Measurements from ENCODE around the gene PRKD1. TPM values are rescaled to one million over a fixed set of nuclear protein-coding genes. Genes with fewer than 3 reads are reported as not detected.

PRKD1 gene
- total RNA-seq, 1 donor from 2014 or later, result 6.7 TPM

- Mint-ChIP-seq H3K9me3 (no peaks in the 10 kb centered on the region), H3K36me3 (ENCODE audit: low read depth) (no peaks in the 10 kb centered on the region), H3K27me3 (no peaks in the 10 kb centered on the region), H3K4me1 (no peaks in the 10 kb centered on the region), H3K4me3 (no peak overlapping the region), H3K27ac (no peak overlapping the region)
- intact Hi-C loops (cut with micrococcal nuclease), result no loop called here
- no peak for ATAC-seq (ENCODE audit: low read depth)
- DNase-seq, result no peak
- ChIA-PET CTCF (no interaction called here), POLR2A (no interaction called here)
- TF ChIP-seq, protein P1, sequence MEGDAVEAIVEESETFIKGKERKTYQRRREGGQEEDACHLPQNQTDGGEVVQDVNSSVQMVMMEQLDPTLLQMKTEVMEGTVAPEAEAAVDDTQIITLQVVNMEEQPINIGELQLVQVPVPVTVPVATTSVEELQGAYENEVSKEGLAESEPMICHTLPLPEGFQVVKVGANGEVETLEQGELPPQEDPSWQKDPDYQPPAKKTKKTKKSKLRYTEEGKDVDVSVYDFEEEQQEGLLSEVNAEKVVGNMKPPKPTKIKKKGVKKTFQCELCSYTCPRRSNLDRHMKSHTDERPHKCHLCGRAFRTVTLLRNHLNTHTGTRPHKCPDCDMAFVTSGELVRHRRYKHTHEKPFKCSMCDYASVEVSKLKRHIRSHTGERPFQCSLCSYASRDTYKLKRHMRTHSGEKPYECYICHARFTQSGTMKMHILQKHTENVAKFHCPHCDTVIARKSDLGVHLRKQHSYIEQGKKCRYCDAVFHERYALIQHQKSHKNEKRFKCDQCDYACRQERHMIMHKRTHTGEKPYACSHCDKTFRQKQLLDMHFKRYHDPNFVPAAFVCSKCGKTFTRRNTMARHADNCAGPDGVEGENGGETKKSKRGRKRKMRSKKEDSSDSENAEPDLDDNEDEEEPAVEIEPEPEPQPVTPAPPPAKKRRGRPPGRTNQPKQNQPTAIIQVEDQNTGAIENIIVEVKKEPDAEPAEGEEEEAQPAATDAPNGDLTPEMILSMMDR (IDR thresholded peaks at IDR 0.05), result no peak
Observed at GRCh38 chr14:29608861-29609260, 318.8 kb downstream of the PRKD1 start.

DNA sequence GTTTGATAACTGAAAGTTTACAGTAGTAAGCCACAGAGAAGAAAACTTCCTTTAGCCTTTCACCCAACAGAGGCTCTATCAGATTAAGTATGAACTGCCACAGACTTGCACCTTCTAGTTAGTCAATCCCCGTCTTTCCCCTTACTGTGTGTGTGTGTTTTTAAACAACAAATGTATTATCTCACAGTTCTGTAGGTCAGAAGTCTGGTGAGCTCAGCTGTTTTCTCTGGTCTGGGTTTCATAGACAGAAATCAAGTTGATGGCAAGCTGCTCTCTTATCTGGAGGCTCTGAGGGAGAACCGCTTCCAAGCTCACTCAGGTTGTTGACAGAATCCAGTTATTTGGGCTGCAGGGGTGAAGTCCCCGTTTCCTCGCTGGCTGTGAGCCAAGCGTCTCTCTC, 320.5 kb downstream of the PRKD1 start:
- H3K9me3 Mint-ChIP-seq, result no peaks in the 10 kb centered on the region
- POLR2A ChIA-PET, result no interaction called here
- TF ChIP-seq, protein P1 (IDR thresholded peaks at IDR 0.05), result no peak
- intact Hi-C loops (cut with micrococcal nuclease), result no loop called here
- H3K4me1 Mint-ChIP-seq, result no peaks in the 10 kb centered on the region
- no peaks in the 10 kb centered on the region for H3K36me3 Mint-ChIP-seq (ENCODE audit: low read depth)
- DNase-seq (no peak), ATAC-seq (ENCODE audit: low read depth) (no peak)
- CTCF ChIA-PET, result no interaction called here
- no peaks in the 10 kb centered on the region for H3K27me3 Mint-ChIP-seq
- no peak overlapping the region for H3K4me3 Mint-ChIP-seq
- no peak overlapping the region for H3K27ac Mint-ChIP-seq

DNA sequence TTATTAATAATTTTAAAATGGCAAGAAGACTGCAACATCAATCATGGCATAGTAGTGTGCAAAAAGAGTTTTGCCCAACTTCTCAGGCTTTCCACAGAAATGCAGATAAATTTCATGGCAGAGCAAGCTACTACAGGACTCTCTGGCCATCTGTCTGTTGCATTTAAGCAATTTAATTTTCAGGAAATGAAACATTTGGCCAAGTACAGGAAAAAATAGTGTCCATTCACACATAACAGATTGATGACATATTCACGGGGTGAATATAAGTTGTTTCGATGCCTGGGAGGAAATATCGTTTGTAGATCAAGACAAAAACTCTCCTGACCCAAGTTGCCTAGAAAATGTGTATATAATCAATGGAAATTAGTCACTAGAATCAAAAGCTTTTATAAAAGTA, 324.0 kb downstream of the PRKD1 start:
- no peaks in the 10 kb centered on the region for H3K36me3 Mint-ChIP-seq (ENCODE audit: low read depth)
- TF ChIP-seq, protein P1 (IDR thresholded peaks at IDR 0.05), result no peak
- CTCF ChIA-PET, result no interaction called here
- no peaks in the 10 kb centered on the region for H3K9me3 Mint-ChIP-seq
- H3K27me3 Mint-ChIP-seq, result no peaks in the 10 kb centered on the region
- DNase-seq (no peak), ATAC-seq (ENCODE audit: low read depth) (no peak)
- no peaks in the 10 kb centered on the region for H3K4me1 Mint-ChIP-seq
- H3K27ac Mint-ChIP-seq, result no peak overlapping the region
- POLR2A ChIA-PET, result no interaction called here
- intact Hi-C loops (cut with micrococcal nuclease), result no loop called here
- no peak overlapping the region for H3K4me3 Mint-ChIP-seq

- DNase-seq (no peak), ATAC-seq (ENCODE audit: low read depth) (no peak)
- H3K27me3 Mint-ChIP-seq, result no peaks in the 10 kb centered on the region
- no peaks in the 10 kb centered on the region for H3K9me3 Mint-ChIP-seq
- TF ChIP-seq, protein P1 (IDR thresholded peaks at IDR 0.05), result no peak
- ChIA-PET CTCF (no interaction called here), POLR2A (no interaction called here)
- H3K4me1 Mint-ChIP-seq, result no peaks in the 10 kb centered on the region
- no peak overlapping the region for H3K4me3 Mint-ChIP-seq
- H3K36me3 Mint-ChIP-seq (ENCODE audit: low read depth), result no peaks in the 10 kb centered on the region
- H3K27ac Mint-ChIP-seq, result no peak overlapping the region
- intact Hi-C loops (cut with micrococcal nuclease), result no loop called here
Observed at GRCh38 chr14:29601616-29602015, 326.0 kb downstream of the PRKD1 start.

GRCh38 chr14:29587761-29588470, 339.7 kb downstream of the PRKD1 start:
- CTCF ChIA-PET, result no interaction called here
- H3K4me3 Mint-ChIP-seq, result no peak overlapping the region
- H3K4me1 Mint-ChIP-seq, result no peaks in the 10 kb centered on the region
- DNase-seq, result no peak
- ATAC-seq (ENCODE audit: low read depth), result no peak
- TF ChIP-seq, protein P1 (IDR thresholded peaks at IDR 0.05), result no peak
- H3K27ac Mint-ChIP-seq, result no peak overlapping the region
- POLR2A ChIA-PET, result no interaction called here
- H3K27me3 Mint-ChIP-seq, result no peaks in the 10 kb centered on the region
- no peaks in the 10 kb centered on the region for H3K36me3 Mint-ChIP-seq (ENCODE audit: low read depth)
- intact Hi-C loops (cut with micrococcal nuclease), result no loop called here
- no peaks in the 10 kb centered on the region for H3K9me3 Mint-ChIP-seq

All from activated B cell treated with CpG ODN at 0.5 μM for 24 hours (primary cell).